HAP-1 (cell line): ENCODE results near the gene NR0B2.
A peak's percentile ranks its signal among the peaks of the same experiment; 100 is the strongest.
"Not testable (repeated sequence)": the region's sequence is repeated elsewhere in the genome, so short reads cannot be mapped to it uniquely, and the experiment has no call there.

Experiments
- DNase-seq, 2 experiments: peaks; one replicate each; pipeline ENCODE4 v3.0.0-alpha.2; 2016 to 2020; ENCODE audit warnings: low spot score in 2 of 2
- H3K27me3 ChIP-seq: fragments of 250-450 bp; sonication (Bioruptor Pico); 2 replicates; pipeline ENCODE4 v1.5.1; 2020; ENCODE audit warnings: low read depth, mild to moderate bottlenecking, moderate library complexity
- H3K36me3 ChIP-seq: fragments of 250-450 bp; sonication (Bioruptor Pico); replicated peaks from 2 replicates; pipeline ENCODE4 v1.5.1; 2020; ENCODE audit warnings: mild to moderate bottlenecking
- H3K4me1 ChIP-seq: fragments of 250-450 bp; sonication (Bioruptor Pico); 2 replicates; pipeline ENCODE4 v1.5.1; 2020; ENCODE audit warnings: mild to moderate bottlenecking
- H3K4me3 ChIP-seq: fragments of 250-450 bp; sonication (Bioruptor Pico); 2 replicates; pipeline ENCODE4 v1.5.1; 2020; ENCODE audit warnings: mild to moderate bottlenecking, moderate library complexity
- H3K9me3 ChIP-seq: fragments of 250-450 bp; sonication (Bioruptor Pico); 2 replicates; pipeline ENCODE4 v1.5.1; 2020; ENCODE audit warnings: mild to moderate bottlenecking, moderate library complexity
- in situ Hi-C: fragments of 300-500 bp; cut with MboI; formaldehyde crosslinking; loops from 3 replicates; pipeline ENCODE4 v1.14.3; 2020; ENCODE audit warnings: low sequenced_read_pairs, inconsistent platforms, mixed read lengths

NR0B2 gene

GRCh38 chr1:26897351-26897750 lies 16.4 kb downstream of the NR0B2 start:
- no peaks in the 10 kb centered on the region for H3K9me3 ChIP-seq
- in situ Hi-C loops, result no loop called here
- DNase-seq, result no peak
- no peaks in the 10 kb centered on the region for H3K27me3 ChIP-seq
- H3K4me3 ChIP-seq, result no peak overlapping the region
- peaks cover 19% of the 10 kb centered on the region for H3K36me3 ChIP-seq
- H3K4me1 ChIP-seq, result peaks cover 10% of the 10 kb centered on the region

GRCh38 chr1:26894263-26894662 lies 19.5 kb downstream of the NR0B2 start:
- Histone ChIP-seq H3K36me3 (peaks cover 34% of the 10 kb centered on the region), H3K4me3 (no peak overlapping the region), H3K4me1 (peaks cover 7% of the 10 kb centered on the region), H3K9me3 (no peaks in the 10 kb centered on the region), H3K27me3 (no peaks in the 10 kb centered on the region)
- in situ Hi-C loops, result no loop called here
- no peak for DNase-seq

DNA sequence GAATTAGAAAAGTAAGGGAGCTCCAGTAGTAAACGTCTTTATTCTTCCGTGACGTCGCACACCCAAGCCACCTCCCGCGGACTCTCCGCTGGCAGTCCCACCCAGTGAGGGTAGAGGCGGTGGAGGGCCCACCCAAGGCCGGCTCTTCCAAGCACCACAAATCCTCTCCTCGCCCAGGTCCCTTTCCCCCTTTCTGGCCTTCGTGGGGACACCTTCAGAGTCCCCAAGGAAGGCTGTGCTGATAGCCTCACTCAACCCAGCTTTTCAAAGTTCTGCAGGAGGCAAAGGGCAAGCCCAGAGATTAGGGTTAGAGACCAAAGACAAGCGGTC lies 23.3 kb downstream of the NR0B2 start:
- Histone ChIP-seq H3K9me3 (no peaks in the 10 kb centered on the region), H3K36me3 (peaks cover 60% of the 10 kb centered on the region), H3K27me3 (no peaks in the 10 kb centered on the region), H3K4me1 (peaks cover 5% of the 10 kb centered on the region), H3K4me3 (peak overlapping the region; percentile 97)
- in situ Hi-C loops, result no loop called here
- no peak for DNase-seq

- in situ Hi-C loops, result no loop called here
- H3K9me3 ChIP-seq, result no peaks in the 10 kb centered on the region
These were observed 24.0 kb downstream of the NR0B2 start, which contains the start of gene GPN2 for GRCh38 chr1:26889551-26890466. TSS of gene GPN2 (minus strand) at chr1:26890283. CDS start at chr1:26890096, 187 bp downstream.

GRCh38 chr1:26888231-26888630 lies 25.5 kb downstream of the NR0B2 start:
- in situ Hi-C loops, result no loop called here
- no peaks in the 10 kb centered on the region for H3K9me3 ChIP-seq
- H3K4me3 ChIP-seq, result no peak overlapping the region
- H3K27me3 ChIP-seq, result no peaks in the 10 kb centered on the region
- peaks cover 5% of the 10 kb centered on the region for H3K4me1 ChIP-seq
- DNase-seq, result no peak
- peaks cover 69% of the 10 kb centered on the region for H3K36me3 ChIP-seq

More at GRCh38 chr1:26889551-26890466, 24.0 kb downstream of the NR0B2 start, which contains the start of gene GPN2:
- peak within 1 kb of the TSS; percentile 97 for H3K4me3 ChIP-seq
- H3K36me3 ChIP-seq, result peaks cover 65% of the 10 kb centered on the region
- H3K27me3 ChIP-seq, result no peaks in the 10 kb centered on the region
- peaks cover 5% of the 10 kb centered on the region for H3K4me1 ChIP-seq
- DNase-seq, result peak; percentile 82 to 85

DNA sequence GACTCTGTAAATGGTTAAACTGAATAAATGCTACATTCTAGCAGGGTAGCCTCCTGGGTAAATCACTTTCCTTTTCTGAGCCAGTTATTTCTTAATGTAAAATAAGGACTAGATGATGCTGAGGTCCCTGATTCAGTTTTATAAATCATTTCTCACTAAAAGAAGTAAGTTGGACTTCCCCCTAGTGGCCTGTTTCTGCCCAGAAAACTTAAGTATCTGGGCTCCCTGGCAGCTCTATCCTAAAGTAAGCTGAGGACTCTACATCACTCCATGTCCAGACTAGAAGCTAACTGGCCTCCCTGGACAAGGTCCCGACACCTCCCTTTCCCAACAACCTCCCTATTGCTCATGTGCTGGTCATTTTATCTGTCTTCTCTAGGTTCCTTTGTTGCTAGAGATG lies 26.6 kb downstream of the NR0B2 start:
- Histone ChIP-seq H3K36me3 (peaks cover 71% of the 10 kb centered on the region), H3K4me3 (no peak overlapping the region), H3K27me3 (no peaks in the 10 kb centered on the region), H3K4me1 (peaks cover 5% of the 10 kb centered on the region), H3K9me3 (no peaks in the 10 kb centered on the region)
- DNase-seq, result peak in 1 of 2 experiments; percentile 22
- in situ Hi-C loops, result no loop called here

DNA sequence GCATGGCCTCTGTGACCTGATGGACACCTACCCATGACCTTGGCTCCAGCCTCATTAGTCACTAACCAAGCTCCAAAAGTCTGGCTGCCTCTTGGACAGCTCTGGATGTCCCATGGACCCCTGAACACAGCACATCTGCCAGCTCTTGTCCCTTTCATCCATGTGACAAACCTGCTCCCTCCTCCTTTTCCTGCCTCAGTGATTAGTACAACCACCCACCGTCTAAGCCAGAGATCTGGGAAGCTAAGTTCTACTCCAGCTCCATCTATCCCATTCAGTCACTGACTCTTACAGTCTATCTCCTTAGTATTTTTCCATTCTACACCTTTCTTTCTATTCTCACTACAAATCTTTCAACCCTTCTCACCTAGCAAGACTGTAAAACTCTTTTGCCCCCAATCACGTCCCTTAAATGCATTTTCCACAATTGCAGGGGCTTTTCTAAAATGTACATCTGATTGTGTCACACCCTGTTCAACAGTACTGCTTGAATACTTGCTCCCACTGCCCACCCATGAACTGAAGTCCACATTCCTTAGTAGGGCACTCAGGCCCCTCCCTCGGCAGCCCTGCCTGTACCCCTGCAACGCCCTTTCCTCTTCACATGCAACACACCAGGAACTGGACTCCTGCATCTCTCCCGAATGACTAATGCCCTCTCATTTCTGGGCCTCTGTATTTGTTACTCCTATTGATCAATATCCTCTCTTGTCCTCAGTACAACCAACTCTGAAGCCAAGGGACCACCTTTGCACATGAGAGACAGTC lies 30.9 kb downstream of the NR0B2 start:
- H3K4me3 ChIP-seq, result no peak overlapping the region
- H3K4me1 ChIP-seq, result no peaks in the 10 kb centered on the region
- H3K9me3 ChIP-seq, result no peaks in the 10 kb centered on the region
- no peaks in the 10 kb centered on the region for H3K27me3 ChIP-seq
- no peak for DNase-seq
- in situ Hi-C loops, result no loop called here
- peaks cover 70% of the 10 kb centered on the region for H3K36me3 ChIP-seq

GRCh38 chr1:26881611-26882010 lies 32.2 kb downstream of the NR0B2 start:
- H3K9me3 ChIP-seq, H3K4me1 ChIP-seq, in situ Hi-C loops, DNase-seq, H3K27me3 ChIP-seq, H3K4me3 ChIP-seq: not testable (repeated sequence)
- peaks cover 75% of the 10 kb centered on the region for H3K36me3 ChIP-seq

DNA sequence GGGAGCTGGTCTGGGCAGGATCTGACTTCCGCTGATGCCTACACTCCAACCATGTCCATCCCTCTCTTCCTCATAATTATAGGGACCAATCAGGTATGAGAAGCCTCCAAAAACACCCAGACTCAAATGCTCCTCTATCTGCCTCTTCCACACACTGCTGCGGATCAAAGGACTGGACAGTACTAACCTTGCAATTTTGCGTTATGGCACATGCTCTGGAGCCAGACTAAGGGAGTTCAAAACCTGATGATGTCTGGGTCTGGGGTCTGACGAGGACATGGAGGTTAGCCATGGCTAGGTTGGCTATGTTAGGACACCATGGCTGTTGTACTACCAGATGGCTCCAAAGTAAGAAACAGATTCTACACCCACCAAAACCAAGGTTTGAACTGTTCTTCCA lies 34.0 kb downstream of the NR0B2 start:
- peaks cover 60% of the 10 kb centered on the region for H3K36me3 ChIP-seq
- in situ Hi-C loops, result no loop called here
- no peak for DNase-seq
- H3K4me1 ChIP-seq, result no peaks in the 10 kb centered on the region
- no peaks in the 10 kb centered on the region for H3K9me3 ChIP-seq
- no peak overlapping the region for H3K4me3 ChIP-seq
- no peaks in the 10 kb centered on the region for H3K27me3 ChIP-seq

DNA sequence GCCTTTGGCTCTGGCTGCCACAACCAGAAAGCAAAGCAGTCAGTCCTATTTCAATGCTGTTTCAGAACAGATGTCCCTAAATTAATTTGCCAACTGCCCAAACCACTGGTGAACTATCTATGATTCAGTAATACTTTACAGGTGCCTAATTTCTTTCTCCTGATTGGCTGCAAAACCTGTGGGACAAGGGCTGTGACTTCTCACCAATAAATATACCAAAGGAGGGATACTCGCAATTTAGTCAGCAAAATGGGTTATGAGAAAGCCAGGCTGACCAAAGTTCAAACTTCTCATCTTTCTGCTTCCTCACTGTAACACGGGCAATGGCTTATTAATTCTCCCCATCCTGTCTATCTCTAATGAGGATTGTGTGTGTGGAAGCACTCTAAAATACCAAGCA lies 36.4 kb downstream of the NR0B2 start:
- in situ Hi-C loops, result no loop called here
- no peaks in the 10 kb centered on the region for H3K27me3 ChIP-seq
- H3K4me1 ChIP-seq, result no peaks in the 10 kb centered on the region
- H3K36me3 ChIP-seq, result peaks cover 38% of the 10 kb centered on the region
- H3K4me3 ChIP-seq, result no peak overlapping the region
- no peak for DNase-seq
- H3K9me3 ChIP-seq, result no peaks in the 10 kb centered on the region

DNA sequence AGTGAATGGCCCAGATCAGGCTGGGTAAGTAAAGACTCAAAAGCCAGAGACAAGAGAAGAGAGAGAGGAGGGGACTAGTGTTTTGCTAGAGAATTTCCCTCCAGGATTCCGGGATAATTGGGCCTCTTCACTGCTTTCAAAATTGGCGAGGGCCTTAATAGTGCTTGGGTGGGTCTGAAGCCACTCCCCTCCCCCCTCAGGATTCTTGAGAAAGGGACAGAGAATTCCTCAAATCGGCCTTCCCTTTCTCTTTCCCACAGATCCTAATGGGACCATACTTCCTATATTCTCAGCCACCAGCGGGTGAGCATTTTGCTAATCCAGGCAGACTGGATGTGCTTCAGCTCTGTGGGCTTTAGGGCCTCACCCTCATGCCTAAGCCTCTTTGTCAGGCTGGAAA lies 38.9 kb downstream of the NR0B2 start:
- H3K4me1 ChIP-seq, result no peaks in the 10 kb centered on the region
- H3K4me3 ChIP-seq, result no peak overlapping the region
- no peaks in the 10 kb centered on the region for H3K9me3 ChIP-seq
- H3K36me3 ChIP-seq, result peaks cover 20% of the 10 kb centered on the region
- in situ Hi-C loops, result no loop called here
- H3K27me3 ChIP-seq, result no peaks in the 10 kb centered on the region
- no peak for DNase-seq

GRCh38 chr1:26873097-26873496 lies 40.7 kb downstream of the NR0B2 start:
- H3K9me3 ChIP-seq, in situ Hi-C loops, H3K4me1 ChIP-seq, DNase-seq, H3K4me3 ChIP-seq, H3K27me3 ChIP-seq: not testable (repeated sequence)
- peaks cover 13% of the 10 kb centered on the region for H3K36me3 ChIP-seq

DNA sequence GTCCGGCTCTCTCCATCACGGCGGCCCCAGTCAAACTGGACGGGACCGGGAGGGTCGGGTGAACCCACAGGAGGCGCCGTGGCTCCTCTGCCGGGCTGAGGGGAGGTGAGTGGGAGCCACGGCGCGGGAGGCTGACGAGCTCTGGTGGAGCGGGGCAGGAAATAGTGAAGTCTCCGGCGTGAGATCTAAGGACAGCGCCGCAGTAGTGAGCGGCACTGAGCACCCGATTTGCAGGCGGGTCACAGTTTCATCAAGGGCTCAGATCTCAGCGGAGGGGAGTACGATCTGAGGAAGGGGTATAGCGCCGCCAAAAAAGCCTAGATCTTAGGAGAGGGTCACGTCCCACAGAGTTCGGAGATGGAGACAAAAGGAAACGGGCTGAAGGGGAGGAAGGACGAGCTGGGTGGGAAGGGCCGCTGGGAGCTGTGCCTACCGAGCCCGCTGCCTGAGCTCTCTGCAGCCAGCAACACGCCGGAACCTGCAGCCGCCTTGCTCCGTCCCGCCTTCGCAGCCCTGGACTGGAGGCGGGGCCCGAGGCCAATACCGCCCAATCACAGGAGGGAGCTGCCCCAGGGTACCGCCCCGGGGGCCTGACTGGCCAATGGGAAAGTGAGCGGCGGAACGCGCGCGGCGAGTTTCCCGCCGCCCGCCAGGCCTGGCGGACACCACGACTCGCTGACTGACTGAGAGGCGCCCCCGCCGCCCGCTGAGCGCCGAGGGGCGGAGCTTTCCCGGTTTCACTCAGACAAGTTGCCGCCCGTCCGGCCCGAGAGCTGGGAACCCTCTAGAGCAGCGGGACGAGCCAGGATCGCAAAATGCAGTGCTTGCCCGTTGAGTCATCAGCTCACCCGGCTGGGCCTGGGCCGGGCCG lies 48.9 kb downstream of the NR0B2 start:
- Histone ChIP-seq H3K36me3 (no peaks in the 10 kb centered on the region), H3K9me3 (no peaks in the 10 kb centered on the region), H3K4me3 (peak overlapping the region; percentile 52), H3K4me1 (peaks cover 10% of the 10 kb centered on the region), H3K27me3 (no peaks in the 10 kb centered on the region)
- peak; percentile 93 to 97 for DNase-seq
- in situ Hi-C loops, result no loop called here
